HL-60 (cell line): ENCODE results near the gene OR6B2.

Source experiments
- CTCF ChIP-seq: IDR thresholded peaks from one replicate; pipeline ENCODE4 v1.5.1; 2011; ENCODE audit warnings: low read length, control low read depth, inconsistent platforms; ENCODE audit not compliant: insufficient read depth
- POLR2AphosphoS5 ChIP-seq: IDR thresholded peaks from 2 replicates; pipeline ENCODE4 v1.6.1; 2012; ENCODE audit warnings: low read depth
- REST ChIP-seq: IDR thresholded peaks from 2 replicates; pipeline ENCODE4 v1.6.1; 2012; ENCODE audit warnings: low read depth; ENCODE audit not compliant: insufficient replicate concordance
- SPI1 ChIP-seq: IDR thresholded peaks from 2 replicates; pipeline ENCODE4 v1.6.1; 2012; ENCODE audit warnings: low read depth, mild to moderate bottlenecking, borderline replicate concordance

GRCh38 chr2:240043279-240043989 lies 13.2 kb upstream of the OR6B2 start:
- TF ChIP-seq CTCF (no peak), POLR2AphosphoS5 (no peak), REST (no peak), SPI1 (no peak)
